Activated CD4-positive, alpha-beta T cell treated with anti-CD3 and anti-CD28 coated beads, Interleukin-2, amount 50 U/mL, for 48 hours (primary cell): ENCODE measurements around the gene SETD3.
"Not testable (repeated sequence)": the region's sequence is repeated elsewhere in the genome, so short reads cannot be mapped to it uniquely, and the experiment has no call there.

Experiments used
- DNase-seq, 2 experiments: peaks; one replicate each; pipeline ENCODE4 v3.0.0-alpha.2; 2020

The SETD3 gene

GRCh38 chr14:99354166-99354875 lies 126.3 kb downstream of the SETD3 start:
- no peak for DNase-seq

- no peak for DNase-seq
Observed at GRCh38 chr14:99352688-99353280, 127.9 kb downstream of the SETD3 start.

GRCh38 chr14:99351166-99352007 lies 129.3 kb downstream of the SETD3 start:
- no peak for DNase-seq

GRCh38 chr14:99350751-99351150 lies 129.9 kb downstream of the SETD3 start:
- DNase-seq: no peak

- no peak for DNase-seq
Observed at GRCh38 chr14:99349721-99350495, 130.8 kb downstream of the SETD3 start.

GRCh38 chr14:99348816-99349614 lies 131.6 kb downstream of the SETD3 start:
- no peak for DNase-seq

- not testable (repeated sequence) for DNase-seq
Observed at GRCh38 chr14:99348231-99348630, 132.4 kb downstream of the SETD3 start.
